Effector CD4-positive, alpha-beta T cell (primary cell): Measurements from ENCODE around the gene FASTK.
A peak's percentile ranks its signal among the peaks of the same experiment; 100 is the strongest.

Experiments
- DNase-seq: peaks from one replicate; pipeline ENCODE4 v3.0.0-alpha.2; 2020

The FASTK gene

GRCh38 chr7:151095123-151095797 lies 14.7 kb upstream of the FASTK start:
- no peak for DNase-seq

- DNase-seq, result no peak
Measured at GRCh38 chr7:151094675-151095074, 14.1 kb upstream of the FASTK start.

- no peak for DNase-seq
Measured at GRCh38 chr7:151093748-151094147, 13.1 kb upstream of the FASTK start.

GRCh38 chr7:151091988-151092387 lies 11.4 kb upstream of the FASTK start:
- no peak for DNase-seq

GRCh38 chr7:151091431-151091830 lies 10.8 kb upstream of the FASTK start:
- DNase-seq, result no peak

- no peak for DNase-seq
Measured at GRCh38 chr7:151091003-151091402, 10.4 kb upstream of the FASTK start.

GRCh38 chr7:151089893-151090730 lies 9.5 kb upstream of the FASTK start:
- DNase-seq, result no peak

- no peak for DNase-seq
Measured at GRCh38 chr7:151088856-151089699, 8.5 kb upstream of the FASTK start.

- DNase-seq, result no peak
Measured at GRCh38 chr7:151088019-151088855, 7.6 kb upstream of the FASTK start.

- DNase-seq, result no peak
Measured at GRCh38 chr7:151087245-151088018, 6.8 kb upstream of the FASTK start.

- DNase-seq, result no peak
Measured at GRCh38 chr7:151086802-151087244, 6.2 kb upstream of the FASTK start.

GRCh38 chr7:151085691-151086620 lies 5.3 kb upstream of the FASTK start, which contains the start of gene AGAP3:
Gene AGAP3, plus strand, starts transcription at chr7:151086475. Its CDS starts 267 bp downstream, at chr7:151086742.
- peak; percentile 57 for DNase-seq

GRCh38 chr7:151085329-151085690 lies 4.7 kb upstream of the FASTK start:
- DNase-seq, result no peak

- no peak for DNase-seq
Measured at GRCh38 chr7:151083824-151084160, 3.2 kb upstream of the FASTK start.

- peak; percentile 90 for DNase-seq
Measured at GRCh38 chr7:151083071-151083823, 2.6 kb upstream of the FASTK start, which contains the start of gene TMUB1. Gene TMUB1, minus strand, starts transcription at chr7:151083493. Its CDS starts 930 bp downstream, at chr7:151082563.

GRCh38 chr7:151082141-151083070 lies 1.8 kb upstream of the FASTK start:
- no peak for DNase-seq

- DNase-seq, result no peak
Measured at GRCh38 chr7:151081170-151082101, 827 bp upstream of the FASTK start.
